Measurements from ENCODE around the gene CAMTA1. TPM values are rescaled to one million over a fixed set of nuclear protein-coding genes. Genes with fewer than 3 reads are reported as not detected.

The CAMTA1 gene
- total RNA-seq, 1 experiment from 2014 or later = 118 TPM

GRCh38 chr1:7296968-7297367, 511.7 kb downstream of the CAMTA1 start:
- no peak for DNase-seq
- Histone ChIP-seq H3K27ac (ENCODE audit: low read length) (no peak overlapping the region), H3K4me3 (ENCODE audit: low read length) (no peak overlapping the region), H3K27me3 (ENCODE audit: low read length) (no peaks in the 10 kb centered on the region), H3K9me2 (replicated peaks; ENCODE audit: insufficient read depth, low read length) (no peaks in the 10 kb centered on the region), H3K79me2 (ENCODE audit: low read length) (no peaks in the 10 kb centered on the region), H3K4me2 (ENCODE audit: low read depth, low read length, poor library complexity, severe bottlenecking) (no peak overlapping the region), H3K36me3 (ENCODE audit: insufficient read depth, low read length) (no peaks in the 10 kb centered on the region), H3K9ac (ENCODE audit: low read length) (no peak overlapping the region), H4K20me1 (ENCODE audit: insufficient read depth, low read depth, low read length) (no peaks in the 10 kb centered on the region), H3K9me3 (ENCODE audit: low read length) (no peaks in the 10 kb centered on the region), H3K4me1 (ENCODE audit: low read length) (peaks cover 16% of the 10 kb centered on the region), H2AFZ (ENCODE audit: low read length) (no peak overlapping the region)

GRCh38 chr1:7298145-7298544, 512.9 kb downstream of the CAMTA1 start:
- no peak overlapping the region for H3K4me2 ChIP-seq (ENCODE audit: low read depth, low read length, poor library complexity, severe bottlenecking)
- H2AFZ ChIP-seq (ENCODE audit: low read length) = no peak overlapping the region
- peaks cover 26% of the 10 kb centered on the region for H3K4me1 ChIP-seq (ENCODE audit: low read length)
- no peak for DNase-seq
- H3K9ac ChIP-seq (ENCODE audit: low read length) = no peak overlapping the region
- no peaks in the 10 kb centered on the region for H3K9me2 ChIP-seq (replicated peaks; ENCODE audit: insufficient read depth, low read length)
- no peak overlapping the region for H3K4me3 ChIP-seq (ENCODE audit: low read length)
- H3K79me2 ChIP-seq (ENCODE audit: low read length) = no peaks in the 10 kb centered on the region
- no peaks in the 10 kb centered on the region for H3K36me3 ChIP-seq (ENCODE audit: insufficient read depth, low read length)
- H3K27ac ChIP-seq (ENCODE audit: low read length) = no peak overlapping the region
- no peaks in the 10 kb centered on the region for H4K20me1 ChIP-seq (ENCODE audit: insufficient read depth, low read depth, low read length)
- H3K9me3 ChIP-seq (ENCODE audit: low read length) = no peaks in the 10 kb centered on the region
- no peaks in the 10 kb centered on the region for H3K27me3 ChIP-seq (ENCODE audit: low read length)

GRCh38 chr1:7298749-7299151, 513.5 kb downstream of the CAMTA1 start:
- H4K20me1 ChIP-seq (ENCODE audit: insufficient read depth, low read depth, low read length) = no peaks in the 10 kb centered on the region
- H3K4me3 ChIP-seq (ENCODE audit: low read length) = no peak overlapping the region
- no peak overlapping the region for H2AFZ ChIP-seq (ENCODE audit: low read length)
- no peaks in the 10 kb centered on the region for H3K79me2 ChIP-seq (ENCODE audit: low read length)
- no peaks in the 10 kb centered on the region for H3K9me3 ChIP-seq (ENCODE audit: low read length)
- H3K4me2 ChIP-seq (ENCODE audit: low read depth, low read length, poor library complexity, severe bottlenecking) = no peak overlapping the region
- H3K9ac ChIP-seq (ENCODE audit: low read length) = no peak overlapping the region
- no peak for DNase-seq
- no peaks in the 10 kb centered on the region for H3K27me3 ChIP-seq (ENCODE audit: low read length)
- no peaks in the 10 kb centered on the region for H3K36me3 ChIP-seq (ENCODE audit: insufficient read depth, low read length)
- H3K4me1 ChIP-seq (ENCODE audit: low read length) = peaks cover 32% of the 10 kb centered on the region
- no peaks in the 10 kb centered on the region for H3K9me2 ChIP-seq (replicated peaks; ENCODE audit: insufficient read depth, low read length)
- H3K27ac ChIP-seq (ENCODE audit: low read length) = no peak overlapping the region

- no peaks in the 10 kb centered on the region for H3K79me2 ChIP-seq (ENCODE audit: low read length)
- no peak overlapping the region for H3K9ac ChIP-seq (ENCODE audit: low read length)
- DNase-seq = no peak
- H4K20me1 ChIP-seq (ENCODE audit: insufficient read depth, low read depth, low read length) = no peaks in the 10 kb centered on the region
- H3K4me2 ChIP-seq (ENCODE audit: low read depth, low read length, poor library complexity, severe bottlenecking) = no peak overlapping the region
- H3K4me3 ChIP-seq (ENCODE audit: low read length) = no peak overlapping the region
- no peaks in the 10 kb centered on the region for H3K27me3 ChIP-seq (ENCODE audit: low read length)
- no peaks in the 10 kb centered on the region for H3K9me2 ChIP-seq (replicated peaks; ENCODE audit: insufficient read depth, low read length)
- H3K36me3 ChIP-seq (ENCODE audit: insufficient read depth, low read length) = no peaks in the 10 kb centered on the region
- H3K4me1 ChIP-seq (ENCODE audit: low read length) = peaks cover 35% of the 10 kb centered on the region
- no peak overlapping the region for H2AFZ ChIP-seq (ENCODE audit: low read length)
- no peaks in the 10 kb centered on the region for H3K9me3 ChIP-seq (ENCODE audit: low read length)
- H3K27ac ChIP-seq (ENCODE audit: low read length) = no peak overlapping the region
Measured at GRCh38 chr1:7299329-7299799, 514.1 kb downstream of the CAMTA1 start.

- no peaks in the 10 kb centered on the region for H3K27me3 ChIP-seq (ENCODE audit: low read length)
- H3K4me2 ChIP-seq (ENCODE audit: low read depth, low read length, poor library complexity, severe bottlenecking) = no peak overlapping the region
- H3K27ac ChIP-seq (ENCODE audit: low read length) = no peak overlapping the region
- no peak overlapping the region for H3K4me3 ChIP-seq (ENCODE audit: low read length)
- no peaks in the 10 kb centered on the region for H3K79me2 ChIP-seq (ENCODE audit: low read length)
- no peaks in the 10 kb centered on the region for H3K36me3 ChIP-seq (ENCODE audit: insufficient read depth, low read length)
- no peaks in the 10 kb centered on the region for H3K9me3 ChIP-seq (ENCODE audit: low read length)
- no peak overlapping the region for H2AFZ ChIP-seq (ENCODE audit: low read length)
- DNase-seq = no peak
- H4K20me1 ChIP-seq (ENCODE audit: insufficient read depth, low read depth, low read length) = no peaks in the 10 kb centered on the region
- no peaks in the 10 kb centered on the region for H3K9me2 ChIP-seq (replicated peaks; ENCODE audit: insufficient read depth, low read length)
- peaks cover 35% of the 10 kb centered on the region for H3K4me1 ChIP-seq (ENCODE audit: low read length)
- H3K9ac ChIP-seq (ENCODE audit: low read length) = no peak overlapping the region
Measured at GRCh38 chr1:7299994-7300393, 514.7 kb downstream of the CAMTA1 start.

GRCh38 chr1:7300893-7301663, 515.8 kb downstream of the CAMTA1 start:
- Histone ChIP-seq H3K9me3 (ENCODE audit: low read length) (no peaks in the 10 kb centered on the region), H3K4me1 (ENCODE audit: low read length) (peaks cover 35% of the 10 kb centered on the region), H3K36me3 (ENCODE audit: insufficient read depth, low read length) (no peaks in the 10 kb centered on the region), H3K4me3 (ENCODE audit: low read length) (no peak overlapping the region), H3K27me3 (ENCODE audit: low read length) (no peaks in the 10 kb centered on the region), H3K4me2 (ENCODE audit: low read depth, low read length, poor library complexity, severe bottlenecking) (no peak overlapping the region), H3K9me2 (replicated peaks; ENCODE audit: insufficient read depth, low read length) (no peaks in the 10 kb centered on the region), H3K79me2 (ENCODE audit: low read length) (no peaks in the 10 kb centered on the region), H4K20me1 (ENCODE audit: insufficient read depth, low read depth, low read length) (no peaks in the 10 kb centered on the region), H2AFZ (ENCODE audit: low read length) (no peak overlapping the region), H3K9ac (ENCODE audit: low read length) (no peak overlapping the region), H3K27ac (ENCODE audit: low read length) (no peak overlapping the region)
- peak; percentile 37 for DNase-seq

- Histone ChIP-seq H3K9ac (ENCODE audit: low read length) (no peak overlapping the region), H3K79me2 (ENCODE audit: low read length) (no peaks in the 10 kb centered on the region), H3K36me3 (ENCODE audit: insufficient read depth, low read length) (no peaks in the 10 kb centered on the region), H3K4me3 (ENCODE audit: low read length) (no peak overlapping the region), H3K4me1 (ENCODE audit: low read length) (peaks cover 35% of the 10 kb centered on the region), H3K9me3 (ENCODE audit: low read length) (no peaks in the 10 kb centered on the region), H4K20me1 (ENCODE audit: insufficient read depth, low read depth, low read length) (no peaks in the 10 kb centered on the region), H3K27me3 (ENCODE audit: low read length) (no peaks in the 10 kb centered on the region), H3K9me2 (replicated peaks; ENCODE audit: insufficient read depth, low read length) (no peaks in the 10 kb centered on the region), H3K27ac (ENCODE audit: low read length) (no peak overlapping the region), H2AFZ (ENCODE audit: low read length) (no peak overlapping the region), H3K4me2 (ENCODE audit: low read depth, low read length, poor library complexity, severe bottlenecking) (no peak overlapping the region)
- peak; percentile 29 for DNase-seq
Measured at GRCh38 chr1:7301664-7301981, 516.4 kb downstream of the CAMTA1 start.

- Histone ChIP-seq H3K4me2 (ENCODE audit: low read depth, low read length, poor library complexity, severe bottlenecking) (no peak overlapping the region), H3K27me3 (ENCODE audit: low read length) (no peaks in the 10 kb centered on the region), H3K36me3 (ENCODE audit: insufficient read depth, low read length) (no peaks in the 10 kb centered on the region), H4K20me1 (ENCODE audit: insufficient read depth, low read depth, low read length) (no peaks in the 10 kb centered on the region), H3K27ac (ENCODE audit: low read length) (no peak overlapping the region), H3K4me1 (ENCODE audit: low read length) (peaks cover 35% of the 10 kb centered on the region), H3K9me3 (ENCODE audit: low read length) (no peaks in the 10 kb centered on the region), H3K79me2 (ENCODE audit: low read length) (no peaks in the 10 kb centered on the region), H2AFZ (ENCODE audit: low read length) (no peak overlapping the region), H3K9ac (ENCODE audit: low read length) (no peak overlapping the region), H3K4me3 (ENCODE audit: low read length) (no peak overlapping the region), H3K9me2 (replicated peaks; ENCODE audit: insufficient read depth, low read length) (no peaks in the 10 kb centered on the region)
- DNase-seq = no peak
Measured at GRCh38 chr1:7302126-7302525, 516.9 kb downstream of the CAMTA1 start.
